AG09319 (cell line): ENCODE measurements around the gene REEP3.
"Not testable (repeated sequence)": the region's sequence is repeated elsewhere in the genome, so short reads cannot be mapped to it uniquely, and the experiment has no call there.

ENCODE experiments used
- DNase-seq: peaks from one replicate; pipeline ENCODE4 v3.0.0-alpha.2; 2010; ENCODE audit warnings: low read depth; ENCODE audit errors: extremely low read depth
- TF ChIP-seq, protein P1 (sequence below): IDR thresholded peaks from 2 replicates; pipeline ENCODE4 v1.5.1; 2011; ENCODE audit warnings: low read depth, mild to moderate bottlenecking, inconsistent platforms, low read length, moderate library complexity

Gene REEP3

DNA sequence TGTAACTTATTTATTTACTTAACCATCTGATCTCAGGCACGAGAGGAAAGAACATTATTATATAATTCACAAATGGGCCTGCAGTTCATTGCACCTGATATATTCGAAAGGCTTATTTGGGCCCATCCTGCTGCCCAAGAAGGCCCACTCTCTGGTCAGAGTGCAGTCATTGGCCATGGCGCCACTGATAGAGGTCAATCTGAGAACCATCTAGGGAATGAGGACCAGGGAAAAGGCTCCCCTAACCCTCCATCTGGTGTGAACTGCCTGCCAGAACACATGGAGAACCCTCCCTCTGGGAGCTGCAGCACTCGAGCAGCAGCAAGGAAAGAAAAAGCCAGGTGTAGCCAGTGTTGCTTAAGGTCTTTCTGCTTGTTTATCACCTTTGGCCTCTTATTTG lies 136.6 kb downstream of the REEP3 start:
- no peak for DNase-seq
- TF ChIP-seq, protein P1, sequence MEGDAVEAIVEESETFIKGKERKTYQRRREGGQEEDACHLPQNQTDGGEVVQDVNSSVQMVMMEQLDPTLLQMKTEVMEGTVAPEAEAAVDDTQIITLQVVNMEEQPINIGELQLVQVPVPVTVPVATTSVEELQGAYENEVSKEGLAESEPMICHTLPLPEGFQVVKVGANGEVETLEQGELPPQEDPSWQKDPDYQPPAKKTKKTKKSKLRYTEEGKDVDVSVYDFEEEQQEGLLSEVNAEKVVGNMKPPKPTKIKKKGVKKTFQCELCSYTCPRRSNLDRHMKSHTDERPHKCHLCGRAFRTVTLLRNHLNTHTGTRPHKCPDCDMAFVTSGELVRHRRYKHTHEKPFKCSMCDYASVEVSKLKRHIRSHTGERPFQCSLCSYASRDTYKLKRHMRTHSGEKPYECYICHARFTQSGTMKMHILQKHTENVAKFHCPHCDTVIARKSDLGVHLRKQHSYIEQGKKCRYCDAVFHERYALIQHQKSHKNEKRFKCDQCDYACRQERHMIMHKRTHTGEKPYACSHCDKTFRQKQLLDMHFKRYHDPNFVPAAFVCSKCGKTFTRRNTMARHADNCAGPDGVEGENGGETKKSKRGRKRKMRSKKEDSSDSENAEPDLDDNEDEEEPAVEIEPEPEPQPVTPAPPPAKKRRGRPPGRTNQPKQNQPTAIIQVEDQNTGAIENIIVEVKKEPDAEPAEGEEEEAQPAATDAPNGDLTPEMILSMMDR = no peak

DNA sequence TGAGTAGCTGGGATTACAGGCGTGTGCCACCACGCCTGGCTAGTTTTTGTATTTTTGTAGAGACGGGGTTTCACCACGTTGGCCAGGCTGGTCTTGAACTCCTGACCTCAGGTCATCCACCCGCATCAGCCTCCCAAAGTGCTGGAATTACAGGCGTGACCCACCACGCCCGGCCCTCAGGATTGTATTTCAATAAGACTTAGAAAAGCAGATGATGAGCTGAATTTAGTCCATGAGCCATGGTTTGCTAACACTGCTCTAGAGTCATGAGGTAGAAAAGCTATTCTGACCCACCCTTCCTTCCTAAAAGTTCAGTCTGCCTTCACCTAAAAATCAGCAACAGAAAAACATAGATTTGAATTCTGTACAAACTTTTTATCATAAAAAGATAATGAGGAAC lies 139.7 kb downstream of the REEP3 start:
- DNase-seq = not testable (repeated sequence)

DNA sequence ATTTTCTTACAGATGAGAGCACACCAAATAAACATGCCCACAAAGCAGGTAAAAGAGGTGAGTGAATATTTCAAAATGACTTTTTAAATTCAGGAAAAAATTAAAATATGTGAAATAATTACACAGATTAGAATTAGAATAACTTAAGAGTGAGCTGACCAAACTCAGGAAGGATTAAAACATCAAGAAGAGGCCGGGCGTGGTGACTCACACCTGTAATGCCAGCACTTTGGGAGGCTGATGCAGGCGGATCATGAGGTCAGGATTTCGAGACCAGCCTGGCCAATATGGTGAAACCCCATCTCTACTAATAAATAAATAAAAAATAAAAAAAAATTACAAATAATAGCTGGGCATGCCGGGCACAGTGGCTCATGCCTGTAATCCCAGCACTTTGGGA lies 140.1 kb downstream of the REEP3 start:
- TF ChIP-seq, protein P1 = no peak

DNA sequence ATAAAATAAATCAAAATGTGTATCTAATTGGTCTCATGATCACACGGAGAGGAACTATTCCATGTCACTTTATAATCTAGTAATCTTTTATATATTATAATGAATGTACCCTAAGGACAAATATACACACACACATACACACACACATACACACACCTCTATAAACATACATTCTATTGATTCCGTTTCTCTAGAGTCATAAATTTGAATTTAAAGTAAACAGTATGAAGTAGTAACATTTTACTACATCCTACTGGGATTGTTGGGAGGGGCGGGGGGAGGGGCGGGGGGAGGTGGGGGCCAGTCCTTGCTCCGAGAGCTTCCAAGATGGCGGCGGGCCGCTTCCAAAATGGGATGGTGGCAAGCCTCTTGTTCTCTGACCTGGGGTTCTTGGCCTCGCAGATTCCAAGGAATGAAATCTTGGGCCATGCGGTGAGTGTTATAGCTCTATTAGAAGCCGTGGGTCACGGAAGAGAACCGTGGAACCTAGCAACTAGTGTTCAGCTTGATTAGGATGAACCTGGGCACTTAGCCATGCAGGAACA lies 143.2 kb downstream of the REEP3 start:
- no peak for DNase-seq
- TF ChIP-seq, protein P1 = no peak

More for the DNA sequence above, 140.1 kb downstream of the REEP3 start:
- no peak for DNase-seq

DNA sequence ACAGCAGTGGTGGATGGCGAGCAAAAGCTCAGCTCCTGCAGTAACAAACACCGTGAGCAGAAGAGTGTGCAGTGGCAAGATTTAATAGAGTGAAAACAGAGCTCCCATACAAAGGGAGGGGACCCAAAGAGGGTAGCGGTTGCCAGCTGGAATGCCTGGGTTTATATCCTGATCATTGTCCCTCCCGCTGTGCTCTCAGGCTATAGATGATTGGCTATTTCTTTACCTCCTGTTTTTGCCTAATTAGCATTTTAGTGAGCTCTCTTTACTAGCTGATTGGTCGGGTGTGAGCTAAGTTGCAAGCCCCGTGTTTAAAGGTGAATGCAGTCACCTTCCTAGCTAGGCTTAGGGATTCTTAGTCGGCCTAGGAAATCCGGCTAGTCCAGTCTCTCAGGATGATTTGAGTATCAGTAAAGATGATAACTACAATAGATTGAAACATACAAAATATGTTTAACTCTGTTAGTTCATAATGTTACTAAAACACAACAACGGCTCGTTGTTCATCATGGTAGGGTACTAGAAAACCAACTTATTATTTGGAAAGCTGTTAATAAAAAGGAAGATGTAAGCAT lies 143.9 kb downstream of the REEP3 start:
- DNase-seq = not testable (repeated sequence)

DNA sequence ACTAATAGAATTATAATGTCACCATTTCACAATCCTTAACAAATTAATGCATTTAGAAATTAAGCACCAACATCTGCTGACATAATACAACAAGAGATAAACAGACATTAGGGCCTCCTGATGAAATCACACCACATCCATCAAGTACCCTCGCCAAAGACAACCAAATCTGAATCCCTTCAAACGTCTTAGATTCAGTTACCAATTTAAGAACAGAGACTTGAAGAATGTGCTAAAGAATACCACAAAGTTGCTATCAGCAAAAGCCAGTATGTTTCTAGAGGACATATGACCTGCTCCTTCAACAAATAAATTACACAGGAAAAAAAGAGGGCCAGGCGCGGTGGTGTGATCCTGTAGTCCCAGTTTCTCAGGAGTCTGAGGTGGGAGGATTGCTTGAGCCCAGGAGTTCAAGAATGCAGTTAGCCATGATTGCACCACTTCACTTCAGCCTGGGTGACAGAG lies 144.5 kb downstream of the REEP3 start:
- DNase-seq = no peak
- TF ChIP-seq, protein P1 = no peak

DNA sequence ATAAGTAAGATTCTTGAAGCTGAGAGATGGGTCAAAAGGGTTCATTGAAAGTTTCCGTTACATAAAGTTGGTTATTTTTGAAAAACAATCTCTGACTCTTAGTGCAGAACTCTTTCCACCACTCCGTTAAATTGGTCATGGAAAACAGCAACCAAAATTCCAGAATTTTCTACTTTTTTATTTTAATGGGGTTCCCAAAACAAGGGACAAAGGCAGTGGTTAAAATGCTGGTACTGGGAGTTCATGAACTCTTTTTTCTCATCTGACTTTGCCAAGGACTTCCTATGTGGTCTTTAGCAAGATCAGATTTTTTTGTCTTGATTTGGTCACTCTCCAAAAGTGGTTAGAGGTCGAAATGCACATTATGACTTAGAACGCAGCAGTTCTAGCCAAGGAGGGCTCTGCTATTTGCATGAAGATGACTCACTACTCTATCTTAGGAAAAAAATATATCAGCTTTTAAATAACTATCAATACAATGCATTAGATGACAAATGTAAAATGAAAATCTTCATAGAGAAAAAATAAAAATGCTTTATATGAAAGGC lies 145.7 kb downstream of the REEP3 start:
- peak; percentile 84 for DNase-seq

More for the DNA sequence above, 145.7 kb downstream of the REEP3 start:
- TF ChIP-seq, protein P1 = no peak
